ENCODE results near the gene TNFRSF18. TPM values are rescaled to one million over a fixed set of nuclear protein-coding genes. Genes with fewer than 3 reads are reported as not detected.

Gene TNFRSF18
- total and polyA plus RNA-seq, 7 donors, result 0.04 to 0.76 (median 0.20) TPM; not detected in 3

DNA sequence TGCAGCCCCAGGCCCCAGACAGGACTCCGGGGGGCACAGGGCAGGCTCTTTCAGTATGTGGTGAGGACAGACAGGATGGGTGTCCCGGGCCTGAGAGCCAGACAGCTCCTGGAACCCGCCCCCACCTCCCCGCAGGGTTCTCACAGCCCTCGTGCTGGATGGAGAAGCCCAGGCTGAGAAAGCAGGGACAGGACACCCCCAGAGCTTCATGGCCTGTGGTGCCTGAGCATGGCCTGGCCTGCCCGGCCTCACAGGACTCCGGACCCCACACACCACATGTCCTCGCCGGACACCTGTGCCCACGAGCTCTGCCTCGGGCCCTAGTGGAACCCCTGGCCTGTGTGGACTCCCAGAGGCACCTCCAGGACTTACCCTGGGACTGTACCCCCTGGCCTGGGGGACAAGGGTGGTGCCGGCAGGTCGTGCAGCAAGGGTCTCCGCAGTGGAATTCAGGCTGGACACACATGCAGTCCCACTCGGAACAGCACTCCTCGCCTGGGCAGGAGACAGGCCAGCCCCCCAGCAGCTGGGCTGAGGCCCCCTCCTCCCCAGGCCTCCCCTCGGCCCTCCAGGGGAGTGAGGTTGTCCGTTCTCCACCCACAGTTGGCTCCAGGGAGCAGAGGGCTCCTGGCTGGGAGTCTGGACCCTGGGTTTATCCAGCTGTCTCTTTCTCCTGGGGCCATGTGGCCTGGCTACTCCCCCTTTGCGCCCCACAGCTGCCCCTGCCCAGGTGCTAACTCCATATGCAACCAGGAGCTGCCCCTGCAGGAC, 1.2 kb downstream of the TNFRSF18 start:
- TF ChIP-seq, protein P1, sequence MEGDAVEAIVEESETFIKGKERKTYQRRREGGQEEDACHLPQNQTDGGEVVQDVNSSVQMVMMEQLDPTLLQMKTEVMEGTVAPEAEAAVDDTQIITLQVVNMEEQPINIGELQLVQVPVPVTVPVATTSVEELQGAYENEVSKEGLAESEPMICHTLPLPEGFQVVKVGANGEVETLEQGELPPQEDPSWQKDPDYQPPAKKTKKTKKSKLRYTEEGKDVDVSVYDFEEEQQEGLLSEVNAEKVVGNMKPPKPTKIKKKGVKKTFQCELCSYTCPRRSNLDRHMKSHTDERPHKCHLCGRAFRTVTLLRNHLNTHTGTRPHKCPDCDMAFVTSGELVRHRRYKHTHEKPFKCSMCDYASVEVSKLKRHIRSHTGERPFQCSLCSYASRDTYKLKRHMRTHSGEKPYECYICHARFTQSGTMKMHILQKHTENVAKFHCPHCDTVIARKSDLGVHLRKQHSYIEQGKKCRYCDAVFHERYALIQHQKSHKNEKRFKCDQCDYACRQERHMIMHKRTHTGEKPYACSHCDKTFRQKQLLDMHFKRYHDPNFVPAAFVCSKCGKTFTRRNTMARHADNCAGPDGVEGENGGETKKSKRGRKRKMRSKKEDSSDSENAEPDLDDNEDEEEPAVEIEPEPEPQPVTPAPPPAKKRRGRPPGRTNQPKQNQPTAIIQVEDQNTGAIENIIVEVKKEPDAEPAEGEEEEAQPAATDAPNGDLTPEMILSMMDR (IDR thresholded peaks at IDR 0.05), result no peak
- peaks cover 0 to 52% (median 13%) of the 10 kb centered on the region in 3 donors for H3K27me3 ChIP-seq (ENCODE audit: insufficient read depth in 3 of 3, low read length in 2 of 3)
- H3K27ac ChIP-seq, result no peak overlapping the region
- peak; percentile 10 to 38 for DNase-seq
- no peaks in the 10 kb centered on the region for H3K9me3 ChIP-seq
- H3K36me3 ChIP-seq (ENCODE audit: insufficient read depth in 1 of 2, low read depth in 1 of 2), result no peaks in the 10 kb centered on the region
- H3K4me3 ChIP-seq, result no peak overlapping the region
- intact Hi-C loops (cut with DNase I), result no loop called here
- no peak for ATAC-seq
- H3K4me1 ChIP-seq, result peaks cover 14% of the 10 kb centered on the region
- WGBS, 3 donors, result 86 to 91% (median 88%) methylated on average over 16 to 19 of the region's 19 CpGs

DNA sequence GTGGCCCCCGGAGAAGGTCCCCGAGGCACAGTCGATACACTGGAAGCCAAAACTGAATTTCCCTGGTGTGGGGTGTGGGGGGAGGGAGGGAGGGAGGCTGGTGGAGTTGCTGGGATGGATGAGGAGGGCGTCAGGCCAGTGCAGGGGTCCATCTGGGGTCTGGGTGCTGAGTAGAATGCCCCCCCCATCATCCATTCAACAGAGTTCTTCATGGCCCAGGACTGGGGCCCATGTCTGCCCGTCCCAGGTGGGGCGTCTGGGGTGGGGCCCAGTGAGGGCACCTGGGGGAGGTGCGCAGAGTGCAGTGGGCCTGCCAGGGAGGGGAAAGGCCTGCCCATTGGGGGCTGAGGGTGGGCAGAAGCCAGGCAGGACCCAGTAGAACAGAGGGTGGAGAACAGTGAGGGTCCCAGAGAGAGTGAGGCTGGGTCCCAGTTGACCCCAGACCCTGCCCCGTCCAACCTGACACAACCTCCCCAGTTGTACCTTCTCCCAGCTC, 1.9 kb downstream of the TNFRSF18 start:
- DNase-seq (peak in 1 of 2 donors; percentile 41), ATAC-seq (no peak)
- H3K27ac ChIP-seq, result no peak overlapping the region
- peaks cover 14% of the 10 kb centered on the region for H3K4me1 ChIP-seq
- intact Hi-C loops (cut with DNase I), result no loop called here
- H3K4me3 ChIP-seq, result no peak overlapping the region
- TF ChIP-seq, protein P1 (IDR thresholded peaks at IDR 0.05), result no peak
- WGBS, 3 donors, result 81 to 93% (median 88%) methylated on average over 6 to 8 of the region's 8 CpGs
- no peaks in the 10 kb centered on the region for H3K9me3 ChIP-seq
- H3K36me3 ChIP-seq (ENCODE audit: insufficient read depth in 1 of 2, low read depth in 1 of 2), result no peaks in the 10 kb centered on the region
- H3K27me3 ChIP-seq (ENCODE audit: insufficient read depth in 3 of 3, low read length in 2 of 3), result peaks cover 0 to 57% (median 13%) of the 10 kb centered on the region in 3 donors

DNA sequence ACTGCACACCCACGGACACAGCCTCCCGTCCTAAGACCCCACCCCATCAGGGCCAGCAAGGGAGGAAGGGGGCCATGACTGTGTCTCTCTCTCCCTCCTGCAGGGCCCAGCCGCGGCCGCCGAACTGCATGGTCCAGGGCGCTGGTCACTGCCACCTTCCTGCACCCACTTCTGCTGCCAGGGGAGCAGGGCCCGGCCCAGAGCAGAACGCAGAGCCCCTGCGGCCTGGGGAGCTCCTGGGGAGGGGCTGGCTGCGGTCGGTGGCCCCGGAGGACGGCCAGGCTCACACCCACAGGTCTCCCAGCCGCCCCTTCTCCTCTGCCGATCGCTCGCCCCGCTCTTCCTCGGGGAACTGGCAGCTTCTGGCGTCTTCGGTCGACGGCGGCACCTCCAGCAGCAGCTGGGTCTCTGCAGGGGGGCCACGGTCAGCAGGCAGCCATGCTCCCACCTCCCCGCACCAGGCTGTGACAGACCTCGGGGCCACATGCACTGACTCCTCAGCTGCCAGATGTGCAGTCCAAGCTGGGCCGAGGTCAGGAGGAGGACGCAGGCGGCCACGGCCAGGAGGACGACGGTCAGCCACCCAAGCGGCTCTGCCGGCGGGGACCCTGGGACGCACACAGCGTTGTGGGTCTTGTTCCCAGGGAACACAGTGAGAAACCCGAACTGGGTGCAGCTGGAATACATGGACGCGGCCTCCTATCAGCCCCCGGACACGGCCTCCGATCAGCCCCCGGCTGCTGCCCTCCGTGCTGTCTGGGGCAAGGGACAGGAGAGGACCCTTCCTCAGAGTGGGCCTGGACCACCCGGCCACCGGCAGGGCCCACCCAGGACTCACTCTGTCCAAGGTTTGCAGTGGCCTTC, 2.6 kb downstream of the TNFRSF18 start:
- TF ChIP-seq, protein P1 (IDR thresholded peaks at IDR 0.05), result no peak
- intact Hi-C loops (cut with DNase I), result no loop called here
- 74 to 77% (median 76%) methylated on average over 33 to 49 of the region's 49 CpGs for whole genome bisulfite sequencing, 3 donors
- no peak overlapping the region for H3K27ac ChIP-seq
- no peaks in the 10 kb centered on the region for H3K9me3 ChIP-seq
- peaks cover 0 to 59% (median 13%) of the 10 kb centered on the region in 3 donors for H3K27me3 ChIP-seq (ENCODE audit: insufficient read depth in 3 of 3, low read length in 2 of 3)
- DNase-seq (peak; percentile 10 to 46), ATAC-seq (no peak)
- peaks cover 14% of the 10 kb centered on the region for H3K4me1 ChIP-seq
- H3K36me3 ChIP-seq (ENCODE audit: insufficient read depth in 1 of 2, low read depth in 1 of 2), result no peaks in the 10 kb centered on the region
- H3K4me3 ChIP-seq, result no peak overlapping the region

DNA sequence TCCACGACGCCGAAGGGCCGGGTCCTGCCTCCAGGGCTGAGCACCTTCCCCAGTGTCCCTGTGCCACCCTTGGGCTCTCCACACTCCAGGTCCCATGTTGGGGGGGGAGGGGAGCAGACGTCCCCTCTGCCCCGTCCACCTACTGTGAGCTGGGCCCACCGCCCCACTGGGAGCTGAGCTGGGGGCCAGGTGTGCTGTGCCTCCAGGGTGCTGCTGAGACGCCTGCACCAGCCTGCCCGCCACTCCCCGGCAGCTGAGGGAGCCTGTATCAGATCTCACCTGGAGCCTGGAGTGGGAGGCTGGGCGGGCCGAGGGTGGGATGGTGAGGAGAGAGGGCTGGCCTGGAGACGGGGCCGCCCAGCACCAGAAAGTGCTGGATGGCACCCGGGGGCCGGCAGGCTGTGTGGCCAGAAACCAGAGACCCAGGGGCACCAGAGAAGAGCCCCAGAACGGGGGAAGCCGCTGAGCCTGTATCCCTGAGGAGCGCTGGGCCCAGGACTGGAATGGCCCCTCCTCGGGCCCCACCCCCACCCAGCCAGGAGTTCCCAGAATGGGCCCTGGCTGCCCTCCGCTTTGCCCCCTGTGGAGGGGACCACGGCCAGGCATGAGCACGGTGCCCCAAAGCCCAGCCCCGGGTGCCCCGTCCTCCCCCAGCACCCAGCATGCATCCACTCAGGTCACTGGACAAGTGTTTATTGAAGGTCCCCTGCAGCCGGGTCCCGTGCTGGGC, 3.4 kb downstream of the TNFRSF18 start:
- 86 to 88% (median 87%) methylated on average over 17 to 27 of the region's 27 CpGs for WGBS, 3 donors
- no peak overlapping the region for H3K27ac ChIP-seq
- DNase-seq, result peak; percentile 19 to 44
- H3K27me3 ChIP-seq (ENCODE audit: insufficient read depth in 3 of 3, low read length in 2 of 3), result peaks cover 0 to 53% (median 9%) of the 10 kb centered on the region in 3 donors
- intact Hi-C loops (cut with DNase I), result no loop called here
- H3K9me3 ChIP-seq, result no peaks in the 10 kb centered on the region
- TF ChIP-seq, protein P1 (IDR thresholded peaks at IDR 0.05), result no peak
- H3K36me3 ChIP-seq (ENCODE audit: insufficient read depth in 1 of 2, low read depth in 1 of 2), result no peaks in the 10 kb centered on the region
- H3K4me3 ChIP-seq, result no peak overlapping the region
- no peak for ATAC-seq
- peaks cover 10% of the 10 kb centered on the region for H3K4me1 ChIP-seq

Measured in psoas muscle (tissue), 8 donors.